Tibial nerve (tissue), 4 donors: Measurements from ENCODE around the gene VSIG8.

ENCODE experiments used
- EP300 ChIP-seq, 2 donors: sonication (generic); formaldehyde crosslinking; IDR thresholded peaks; one replicate each; pipeline ENCODE4 v1.6.1; 2017; ENCODE audit warnings: antibody characterized with exemption in 2 of 2, mild to moderate bottlenecking in 1 of 2
- TF ChIP-seq, protein P1 (sequence below), 5 experiments: fragments of 200-600 bp in 3 of 5; fragments of 450-650 bp in 2 of 5; sonication (generic) in 3 of 5; IDR thresholded peaks; one replicate each; pipeline ENCODE4 v1.5.1; 2016 to 2019; ENCODE audit warnings: antibody characterized with exemption in 5 of 5, mild to moderate bottlenecking in 3 of 5, moderate library complexity in 2 of 5

DNA sequence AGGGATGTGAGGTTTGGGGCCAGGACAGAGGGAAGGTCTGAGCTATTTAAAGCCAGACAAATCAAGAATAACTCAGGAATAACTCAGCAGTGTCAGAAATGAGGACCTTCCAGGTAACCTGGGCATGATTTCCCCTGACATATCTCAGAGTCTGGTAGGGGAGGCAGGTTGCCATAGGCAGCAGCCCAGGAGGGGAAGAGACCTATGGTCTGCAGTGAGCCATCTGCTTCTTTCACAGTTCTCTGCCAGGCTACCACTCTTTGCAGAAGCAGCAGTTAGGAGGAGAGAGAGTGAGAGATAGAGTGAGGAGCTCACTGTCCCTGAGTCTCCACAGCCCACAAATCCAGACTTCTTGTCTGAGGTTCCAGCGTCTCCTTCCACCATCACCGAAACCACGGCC is 6.3 kb upstream of the VSIG8 start:
- TF ChIP-seq, protein P1, sequence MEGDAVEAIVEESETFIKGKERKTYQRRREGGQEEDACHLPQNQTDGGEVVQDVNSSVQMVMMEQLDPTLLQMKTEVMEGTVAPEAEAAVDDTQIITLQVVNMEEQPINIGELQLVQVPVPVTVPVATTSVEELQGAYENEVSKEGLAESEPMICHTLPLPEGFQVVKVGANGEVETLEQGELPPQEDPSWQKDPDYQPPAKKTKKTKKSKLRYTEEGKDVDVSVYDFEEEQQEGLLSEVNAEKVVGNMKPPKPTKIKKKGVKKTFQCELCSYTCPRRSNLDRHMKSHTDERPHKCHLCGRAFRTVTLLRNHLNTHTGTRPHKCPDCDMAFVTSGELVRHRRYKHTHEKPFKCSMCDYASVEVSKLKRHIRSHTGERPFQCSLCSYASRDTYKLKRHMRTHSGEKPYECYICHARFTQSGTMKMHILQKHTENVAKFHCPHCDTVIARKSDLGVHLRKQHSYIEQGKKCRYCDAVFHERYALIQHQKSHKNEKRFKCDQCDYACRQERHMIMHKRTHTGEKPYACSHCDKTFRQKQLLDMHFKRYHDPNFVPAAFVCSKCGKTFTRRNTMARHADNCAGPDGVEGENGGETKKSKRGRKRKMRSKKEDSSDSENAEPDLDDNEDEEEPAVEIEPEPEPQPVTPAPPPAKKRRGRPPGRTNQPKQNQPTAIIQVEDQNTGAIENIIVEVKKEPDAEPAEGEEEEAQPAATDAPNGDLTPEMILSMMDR (IDR thresholded peaks at IDR 0.05): no peak
- TF ChIP-seq EP300 (IDR thresholded peaks at IDR 0.05): no peak
